SIG-M5 treated with dmso at 0.1 percent for 504 hours (cell line): Measurements from ENCODE around the gene FCHSD1.

Experiments used
- DNase-seq: peaks from one replicate; lab custom pipeline; 2025; ENCODE audit not compliant: unreplicated experiment; lab: John Stamatoyannopoulos, UW

The FCHSD1 gene

DNA sequence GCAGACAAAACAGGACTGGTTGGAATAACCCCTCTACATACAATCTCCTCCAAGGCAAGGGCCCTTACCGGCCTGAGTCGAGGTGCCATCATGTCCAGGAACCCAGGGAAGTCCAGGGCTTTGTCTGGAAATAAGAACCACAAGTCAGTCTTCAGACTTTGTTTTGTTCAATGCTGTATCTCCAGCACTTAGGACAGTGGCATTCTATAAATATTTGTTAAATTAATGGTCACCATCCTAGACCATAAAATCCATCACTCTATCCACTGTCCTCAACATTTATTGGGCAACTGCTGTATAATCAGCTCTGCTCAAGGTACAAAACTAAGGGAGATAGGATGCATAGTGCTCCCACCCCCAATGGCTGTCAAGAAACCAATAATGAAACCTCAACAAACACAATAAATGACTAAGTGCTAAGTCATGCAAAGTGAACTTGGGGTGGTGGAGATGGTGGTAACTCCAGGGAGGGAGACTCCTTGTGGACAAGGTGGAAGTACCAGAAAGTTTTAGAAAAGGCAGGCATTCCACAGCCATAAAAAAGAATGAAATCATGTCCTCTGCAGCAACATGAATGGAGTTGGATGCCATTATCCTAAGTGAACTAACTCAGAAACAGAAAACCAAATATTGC, 9.5 kb downstream of the FCHSD1 start:
- peak; percentile 58 for DNase-seq

DNA sequence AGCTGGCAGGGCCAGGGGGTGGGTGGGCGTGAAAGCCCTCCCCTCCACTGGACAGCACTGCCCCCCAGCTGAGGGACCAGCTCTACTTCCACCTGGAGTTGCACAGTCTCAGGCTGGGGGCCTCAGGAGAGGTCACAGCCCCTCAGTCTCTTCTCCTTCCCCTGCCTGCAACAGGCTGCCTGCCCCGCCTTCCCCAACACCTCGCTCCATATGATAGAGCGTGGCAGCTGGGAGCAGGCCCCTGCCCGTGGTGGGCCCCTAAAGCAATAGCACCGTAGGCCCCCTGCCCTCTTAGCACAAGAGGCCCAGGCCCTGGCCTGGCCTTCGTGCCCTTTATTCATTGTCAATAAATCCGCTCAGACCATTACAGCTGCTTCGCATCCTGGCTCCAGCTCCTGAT, 10.5 kb downstream of the FCHSD1 start:
- DNase-seq = no peak

DNA sequence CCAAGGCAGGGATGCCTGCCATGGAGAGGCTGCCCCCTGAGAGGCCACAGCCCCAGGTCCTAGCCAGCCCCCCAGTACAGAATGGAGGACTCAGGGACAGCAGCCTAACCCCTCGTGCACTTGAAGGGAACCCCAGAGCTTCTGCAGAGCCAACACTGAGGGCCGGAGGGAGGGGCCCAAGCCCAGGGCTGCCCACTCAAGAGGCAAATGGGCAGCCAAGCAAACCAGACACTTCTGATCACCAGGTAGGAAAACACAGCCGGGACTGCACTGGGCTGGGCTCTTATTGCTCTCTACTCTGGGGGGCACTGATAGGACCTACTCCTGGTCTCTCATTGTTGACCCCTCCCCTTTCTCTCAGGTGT, 11.2 kb downstream of the FCHSD1 start:
- DNase-seq = no peak

DNA sequence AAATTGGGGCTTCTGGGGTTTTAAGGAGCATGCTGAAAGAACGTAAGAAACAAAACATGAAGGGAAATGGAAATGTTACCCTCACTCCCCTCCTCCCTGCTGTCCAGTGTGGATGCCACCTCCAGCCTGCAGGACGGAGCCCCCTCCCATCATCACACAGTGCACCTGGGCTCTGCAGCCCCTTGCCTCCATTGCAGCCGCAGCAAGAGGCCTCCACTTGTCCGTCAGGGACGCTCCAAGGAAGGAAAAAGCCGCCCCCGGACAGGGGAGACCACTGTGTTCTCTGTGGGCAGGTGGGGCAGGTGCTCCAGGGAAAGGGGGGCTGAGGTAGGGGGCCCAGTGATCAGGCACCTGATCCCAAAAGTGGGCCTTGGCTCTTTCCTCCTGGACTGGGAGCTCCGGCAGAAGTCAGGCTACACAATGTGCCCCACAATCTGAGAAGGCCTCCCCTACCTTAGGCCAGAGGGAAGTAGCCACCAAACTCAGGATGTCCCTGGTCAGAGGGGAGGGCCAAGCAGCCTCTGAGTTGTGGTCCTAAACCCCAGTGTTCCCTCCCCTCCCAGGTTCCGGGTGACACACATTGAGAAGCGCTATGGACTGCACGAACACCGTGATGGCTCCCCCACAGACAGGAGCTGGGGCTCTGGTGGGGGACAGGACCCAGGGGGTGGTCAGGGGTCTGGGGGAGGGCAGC, 11.7 kb downstream of the FCHSD1 start:
- no peak for DNase-seq

DNA sequence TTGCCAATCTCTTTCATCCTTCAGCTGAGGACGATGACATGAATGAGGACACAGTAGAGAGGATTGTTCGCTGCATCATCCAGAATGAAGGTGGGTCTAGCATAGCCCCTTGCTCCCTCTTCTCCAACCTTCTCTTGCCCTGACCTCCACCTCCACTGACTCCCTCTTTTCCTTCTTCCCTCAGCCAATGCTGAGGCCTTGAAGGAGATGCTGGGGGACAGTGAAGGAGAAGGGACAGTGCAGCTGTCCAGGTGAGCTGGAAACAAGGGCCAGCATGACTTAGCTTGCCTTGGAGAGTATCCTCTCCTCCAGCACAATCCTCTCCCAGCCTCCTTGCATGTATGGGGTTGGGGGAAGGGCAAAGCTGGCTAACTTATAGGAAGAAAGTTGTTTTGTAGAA, 12.4 kb downstream of the FCHSD1 start:
- DNase-seq = no peak

DNA sequence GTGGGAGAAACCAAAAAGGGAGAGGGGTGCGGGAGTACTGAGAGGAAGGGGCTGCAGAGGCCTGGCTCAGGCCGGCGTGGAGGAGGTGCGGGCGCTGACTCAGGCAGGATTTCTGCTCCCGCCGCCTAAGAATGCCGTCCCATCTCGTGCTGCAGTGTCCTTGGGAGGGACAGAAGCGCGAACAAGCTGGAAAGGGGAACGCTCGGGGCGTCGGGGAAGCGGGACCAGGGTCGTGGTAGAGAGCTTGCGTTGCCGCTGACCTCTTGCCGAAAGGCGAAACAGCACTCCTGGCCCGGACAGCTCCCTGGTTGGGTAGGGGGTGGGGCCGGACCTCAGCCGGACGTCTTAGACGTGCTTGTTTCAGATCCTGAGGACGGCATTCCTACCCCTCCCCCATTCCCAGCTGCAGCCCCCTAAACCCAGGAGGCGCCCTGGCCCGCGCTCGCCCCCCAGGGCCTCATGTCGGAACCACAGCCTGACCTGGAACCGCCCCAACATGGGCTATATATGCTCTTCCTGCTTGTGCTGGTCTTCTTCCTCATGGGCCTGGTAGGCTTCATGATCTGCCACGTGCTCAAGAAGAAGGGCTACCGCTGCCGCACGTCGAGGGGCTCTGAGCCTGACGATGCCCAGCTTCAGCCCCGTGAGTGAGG, 13.3 kb downstream of the FCHSD1 start:
- peak; percentile 84 for DNase-seq

DNA sequence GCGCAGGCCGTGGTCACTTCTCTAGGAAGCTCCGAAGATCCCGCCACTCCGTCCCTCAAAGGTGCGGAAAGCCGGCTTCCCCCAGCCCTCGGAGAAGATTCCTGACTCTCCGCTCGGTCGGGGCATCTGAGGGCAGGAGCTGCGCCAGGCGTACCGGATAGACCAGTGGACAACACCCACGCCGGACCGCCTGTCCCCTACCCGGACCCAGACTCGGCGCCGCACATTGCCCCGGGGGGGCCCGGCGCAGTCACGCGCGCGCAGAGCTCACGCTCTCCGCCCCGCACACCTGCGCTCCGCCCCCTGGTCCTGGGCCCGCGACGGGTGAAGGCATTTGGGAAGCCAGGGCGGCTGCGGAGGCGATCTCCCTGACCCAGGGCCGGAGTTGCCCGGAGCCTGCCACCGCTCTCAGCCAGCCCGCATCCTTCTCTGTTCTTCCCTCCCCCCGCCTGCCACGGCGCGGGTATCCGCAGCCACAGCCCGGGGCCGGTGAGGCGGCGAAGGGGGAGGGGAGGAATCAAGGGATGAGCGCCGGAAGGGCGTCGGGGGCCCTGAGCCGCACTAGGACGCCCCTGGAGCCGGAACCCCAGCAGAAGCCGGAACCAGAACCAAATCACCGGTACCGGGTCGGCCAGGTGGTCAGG, 14.0 kb downstream of the FCHSD1 start:
- no peak for DNase-seq

DNA sequence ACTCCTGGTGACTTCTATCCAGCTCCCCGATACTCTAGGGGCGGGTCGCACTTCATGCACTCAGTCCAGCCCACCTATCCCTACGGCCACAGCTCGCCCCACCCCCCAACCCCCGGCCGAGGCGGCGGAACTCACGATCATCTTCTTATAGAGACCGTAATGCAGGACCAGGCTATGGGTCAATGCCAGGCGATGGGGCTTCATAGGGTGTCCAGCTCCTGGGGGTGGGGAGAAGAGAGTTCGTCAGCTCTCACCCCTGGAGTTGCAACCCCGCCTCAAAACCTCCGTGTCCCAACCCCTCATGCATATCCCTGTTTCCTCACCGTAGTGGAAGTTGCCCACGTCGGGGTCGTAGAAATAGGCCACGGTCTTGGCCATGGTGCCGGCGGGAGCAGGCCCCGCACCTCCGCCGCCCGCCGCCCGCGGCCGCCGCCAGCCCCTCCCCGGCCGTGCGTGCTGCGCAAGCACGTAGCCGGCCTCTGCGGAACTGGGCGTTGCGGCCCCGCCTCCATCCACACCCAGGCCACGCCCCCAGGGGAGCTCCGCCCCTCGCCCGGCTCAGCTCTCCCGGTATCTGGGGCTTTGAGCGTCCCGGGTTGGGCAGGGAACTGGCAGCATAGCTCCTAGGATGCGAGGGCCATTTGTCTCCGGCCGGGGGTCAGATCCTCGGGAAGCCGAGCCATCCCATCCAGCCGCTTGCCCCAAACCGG, 14.7 kb downstream of the FCHSD1 start, which contains the start of the genes HDAC3 and RELL2:
TSS of gene HDAC3 (minus strand) at position 437 of the 710 bp plus-strand sequence. CDS start at position 378, 59 bp downstream.
TSS of gene RELL2 (plus strand) at position 585 of the 710 bp plus-strand sequence. CDS start 1,229 bp downstream, outside the sequence.
- peak; percentile 88 for DNase-seq

DNA sequence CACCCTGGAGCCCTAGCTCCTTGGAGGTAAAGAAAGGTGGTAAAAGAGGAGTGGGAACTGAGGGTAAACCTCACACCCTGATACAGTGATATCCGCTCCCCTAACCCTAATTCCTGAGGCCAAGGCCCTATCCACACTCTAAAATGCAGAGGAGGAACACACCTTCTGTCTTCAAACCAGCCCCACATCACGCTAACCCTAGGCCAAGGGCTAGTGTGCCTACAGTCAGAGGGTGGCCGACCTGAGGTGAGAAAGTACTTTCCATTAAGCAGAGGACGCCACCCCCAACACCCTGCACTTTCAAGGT, 15.2 kb downstream of the FCHSD1 start:
- no peak for DNase-seq

DNA sequence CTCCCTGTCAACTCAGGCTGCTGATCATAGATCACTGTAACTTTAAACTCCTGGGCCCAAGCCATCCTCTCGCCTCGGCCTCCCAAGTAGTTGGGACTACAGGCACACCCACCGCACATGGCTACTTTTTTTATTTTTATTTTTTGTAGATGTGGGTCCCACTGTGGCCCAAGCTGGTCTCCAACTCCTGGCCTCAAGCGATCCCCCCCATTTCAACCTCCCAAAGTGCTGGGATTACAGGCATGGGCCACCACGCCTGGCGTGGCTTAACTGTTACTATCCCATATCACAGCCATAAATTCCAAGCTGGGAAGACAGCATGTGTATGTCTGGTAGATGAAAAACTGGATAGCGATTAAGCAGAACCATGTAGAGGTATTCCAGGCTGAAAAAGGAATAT, 15.6 kb downstream of the FCHSD1 start:
- no peak for DNase-seq

DNA sequence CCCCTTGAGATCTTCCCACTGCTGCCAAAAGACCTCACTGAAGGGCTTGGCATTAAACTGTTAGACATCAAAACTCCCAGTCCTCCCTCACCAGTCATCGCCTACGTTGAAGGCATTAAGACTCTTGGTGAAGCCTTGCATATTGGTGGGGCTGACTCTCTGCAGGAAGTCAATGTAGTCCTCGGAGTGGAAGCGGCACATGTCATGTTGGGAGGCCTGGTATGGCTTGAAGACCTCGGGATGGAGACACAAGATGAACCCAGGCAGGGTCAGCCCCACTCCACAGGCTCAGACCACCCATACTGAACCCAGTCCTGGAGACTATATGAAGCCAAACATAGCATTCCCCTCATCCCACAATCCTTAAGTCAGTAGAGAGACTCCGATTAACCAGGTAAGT, 16.5 kb downstream of the FCHSD1 start:
- DNase-seq = no peak

DNA sequence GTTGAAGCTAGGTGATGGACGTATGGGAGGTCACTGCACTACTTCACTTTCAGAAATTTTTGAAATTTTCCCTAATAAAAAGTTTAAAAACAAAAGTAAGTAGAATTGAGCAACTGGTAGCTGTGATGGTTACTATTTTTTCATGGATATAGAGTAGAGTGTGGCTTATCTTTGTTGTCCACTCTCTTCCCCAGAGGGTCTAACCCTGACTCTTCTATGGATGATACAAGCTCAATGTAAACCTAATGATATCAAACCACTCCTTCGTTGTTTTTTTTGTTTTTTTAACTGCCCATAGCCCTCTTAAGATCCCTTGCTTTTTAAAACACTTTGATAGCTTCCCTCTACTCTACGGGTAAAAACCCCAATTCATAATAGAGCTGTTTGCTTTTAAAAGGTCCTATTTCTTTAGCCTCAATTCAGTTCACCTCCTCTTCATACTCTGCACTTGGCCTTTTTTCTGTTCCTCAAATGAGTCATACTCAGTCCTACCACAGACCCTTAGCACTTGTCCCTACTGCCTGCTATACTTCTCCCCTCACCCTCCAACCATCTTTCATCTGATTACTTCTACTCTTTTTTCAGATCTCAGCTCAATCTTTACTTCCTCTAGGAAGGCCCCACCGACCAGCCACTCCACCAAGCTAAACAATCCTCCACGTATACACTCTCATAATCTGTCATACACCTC, 17.2 kb downstream of the FCHSD1 start:
- DNase-seq = peak; percentile 90

DNA sequence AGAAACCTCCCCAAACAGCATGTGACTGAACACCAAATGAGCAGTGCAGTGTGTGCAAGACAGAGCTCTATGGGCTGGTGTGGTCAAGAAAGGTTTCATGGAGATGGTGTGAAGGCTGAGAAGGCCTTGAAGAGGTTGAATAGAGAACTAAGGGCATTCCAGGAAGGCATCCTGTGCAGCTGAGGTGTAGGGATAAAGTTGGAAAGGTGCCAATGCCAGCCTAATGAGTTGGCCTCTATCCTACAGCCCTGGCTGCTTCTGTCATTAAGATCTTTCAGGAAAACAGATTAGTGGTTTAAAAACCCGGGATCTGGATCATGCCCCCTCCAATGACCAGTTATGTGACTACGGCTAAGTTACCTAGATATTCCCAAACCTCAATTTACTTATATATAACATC, 18.6 kb downstream of the FCHSD1 start:
- DNase-seq = no peak

DNA sequence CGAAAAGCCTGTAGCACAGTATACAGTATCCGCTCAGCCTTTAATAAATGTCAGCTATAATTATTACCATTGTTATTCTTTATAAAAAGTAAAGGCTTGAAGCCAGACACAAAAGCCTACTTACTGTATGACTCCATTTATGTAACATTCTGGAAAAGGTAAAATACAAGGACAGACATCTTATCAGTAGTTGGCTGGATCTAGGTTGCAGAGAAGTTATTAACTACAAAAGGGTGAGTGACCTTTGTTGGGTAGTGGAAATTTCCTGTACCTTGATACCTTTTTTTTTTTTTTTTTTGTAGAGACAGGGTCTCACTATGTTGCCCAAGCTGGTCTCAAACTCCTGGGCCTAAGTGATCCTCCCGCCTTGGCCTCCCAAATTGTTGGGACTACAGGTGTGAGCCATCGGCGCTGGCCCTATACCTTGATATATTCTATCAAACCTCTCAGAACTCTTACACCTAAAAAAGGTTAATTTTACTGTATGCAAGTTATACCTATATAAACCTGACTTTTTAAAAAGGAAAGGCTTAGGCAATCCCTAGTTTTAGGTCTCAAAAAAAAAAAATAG, 20.6 kb downstream of the FCHSD1 start:
- no peak for DNase-seq

DNA sequence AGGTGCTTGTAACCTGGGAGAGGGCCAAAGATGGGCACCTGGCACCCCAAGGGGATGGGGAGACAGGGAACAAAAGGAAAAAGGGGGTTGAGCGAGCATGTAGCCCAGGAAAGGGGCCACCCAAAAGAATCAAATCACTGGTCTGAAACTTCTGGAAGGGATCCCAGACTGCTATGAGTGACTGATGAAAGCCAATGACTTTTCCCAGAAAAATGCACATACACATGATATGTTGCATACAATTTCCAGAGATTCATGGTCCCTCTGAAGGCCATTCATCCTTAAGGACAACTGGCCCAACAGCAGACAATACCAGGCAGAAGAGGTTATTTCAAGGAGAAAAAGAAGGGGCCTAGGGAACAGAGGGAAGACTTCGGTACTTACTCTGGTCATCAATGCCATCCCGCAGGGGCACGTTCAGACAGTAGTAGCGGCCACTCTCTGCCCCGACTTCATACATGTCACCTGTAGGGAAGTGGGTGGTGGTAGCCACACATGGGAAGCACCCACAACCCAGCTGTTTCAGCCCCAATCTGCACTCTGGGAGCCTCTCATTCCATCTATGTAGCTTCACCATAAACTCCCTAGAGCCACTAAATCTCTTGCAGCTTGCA, 22.9 kb downstream of the FCHSD1 start:
- DNase-seq = no peak

DNA sequence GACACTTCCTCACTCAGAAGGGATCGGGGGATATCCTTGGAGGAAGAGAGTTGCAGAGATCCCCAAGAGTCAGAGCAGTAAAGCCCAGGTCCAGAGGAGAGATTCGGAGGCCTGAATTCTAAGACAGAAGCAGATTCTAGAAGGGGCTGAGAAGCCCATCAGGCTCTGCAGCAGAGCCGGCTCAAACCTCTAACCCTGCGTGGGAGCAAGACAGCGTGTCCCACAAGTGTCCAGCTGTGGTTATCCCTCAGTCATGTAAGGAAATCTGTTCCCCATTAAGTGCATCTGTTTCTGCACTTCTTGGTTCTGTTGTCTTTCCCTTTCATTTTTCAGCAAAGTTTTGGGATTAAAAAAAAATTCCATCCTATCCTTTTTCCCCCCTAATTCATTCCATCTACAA, 27.6 kb downstream of the FCHSD1 start:
- DNase-seq = no peak

DNA sequence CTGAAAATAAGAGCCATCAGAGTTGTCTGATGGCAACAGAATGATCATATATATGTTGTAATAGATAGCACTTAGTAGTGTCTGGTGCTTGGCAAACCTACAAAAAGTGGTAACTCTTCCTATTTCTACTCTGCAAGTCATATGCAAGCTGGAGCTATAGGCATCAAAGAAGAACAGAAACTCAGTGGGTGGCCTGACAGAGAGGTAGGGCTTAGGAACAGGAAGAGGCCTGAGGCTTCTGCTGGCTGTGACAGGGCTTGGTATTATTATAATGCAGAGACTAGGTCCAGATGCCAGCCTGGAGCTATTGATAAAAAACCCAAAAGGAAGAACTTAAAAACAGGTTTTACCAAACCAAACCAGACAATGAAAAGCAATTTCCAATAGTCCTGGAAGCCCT, 28.0 kb downstream of the FCHSD1 start:
- peak; percentile 98 for DNase-seq

DNA sequence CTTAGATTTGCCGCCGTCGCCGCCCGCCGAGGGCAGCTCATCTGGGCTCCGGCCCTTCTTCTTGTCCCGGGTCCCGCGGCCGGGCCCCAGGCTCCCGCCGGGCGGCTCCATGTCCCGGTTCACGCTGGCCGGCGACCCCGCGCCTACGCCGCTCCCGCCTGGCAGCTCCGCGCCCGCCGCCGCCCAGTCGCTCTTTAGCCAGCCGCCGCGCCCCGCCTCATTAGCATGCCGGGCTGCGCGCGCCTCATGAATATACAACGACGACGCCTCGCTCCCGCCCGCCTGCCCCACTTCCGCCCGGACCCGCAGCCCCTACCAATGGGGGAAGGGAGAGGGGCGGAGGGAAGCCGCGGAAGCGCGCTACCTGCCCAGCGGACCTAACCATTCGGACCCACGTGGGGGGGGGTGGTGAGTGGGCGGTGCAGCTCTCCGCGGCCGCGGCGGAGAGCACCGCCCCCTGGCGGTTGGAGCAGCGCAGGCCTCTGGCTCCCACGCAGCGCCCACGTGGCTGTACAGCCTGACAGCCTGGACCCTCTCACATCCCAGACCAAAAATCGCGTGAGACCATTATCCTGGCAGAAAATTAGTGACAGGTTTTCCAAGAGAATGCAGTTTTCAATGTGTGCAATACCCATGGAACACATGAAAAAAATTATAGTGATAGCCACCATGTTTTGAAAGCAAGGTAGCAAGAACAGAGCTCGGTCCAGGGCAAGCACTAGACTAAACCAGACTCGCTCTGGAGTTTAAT, 32.2 kb downstream of the FCHSD1 start, which contains the start of gene DIAPH1:
TSS of gene DIAPH1 (minus strand) at position 197 of the 751 bp plus-strand sequence. CDS start at position 111, 86 bp downstream.
- peak; percentile 94 for DNase-seq
